GM19240 (cell line): ENCODE results near the gene BDH1.
"Not testable (repeated sequence)": the region's sequence is repeated elsewhere in the genome, so short reads cannot be mapped to it uniquely, and the experiment has no call there.

Experiments
- DNase-seq: peaks from one replicate; pipeline ENCODE4 v3.0.0; 2011; ENCODE audit warnings: low spot score; ENCODE audit not compliant: insufficient read length

BDH1 gene

GRCh38 chr3:197486861-197487260 is 68.9 kb downstream of the BDH1 start:
- DNase-seq, result no peak

GRCh38 chr3:197485143-197485542 is 70.6 kb downstream of the BDH1 start:
- no peak for DNase-seq

- DNase-seq, result no peak
Observed at GRCh38 chr3:197484204-197484901, 71.4 kb downstream of the BDH1 start.

GRCh38 chr3:197482001-197482400 is 73.8 kb downstream of the BDH1 start:
- DNase-seq, result no peak

GRCh38 chr3:197480320-197480719 is 75.4 kb downstream of the BDH1 start:
- no peak for DNase-seq

DNA sequence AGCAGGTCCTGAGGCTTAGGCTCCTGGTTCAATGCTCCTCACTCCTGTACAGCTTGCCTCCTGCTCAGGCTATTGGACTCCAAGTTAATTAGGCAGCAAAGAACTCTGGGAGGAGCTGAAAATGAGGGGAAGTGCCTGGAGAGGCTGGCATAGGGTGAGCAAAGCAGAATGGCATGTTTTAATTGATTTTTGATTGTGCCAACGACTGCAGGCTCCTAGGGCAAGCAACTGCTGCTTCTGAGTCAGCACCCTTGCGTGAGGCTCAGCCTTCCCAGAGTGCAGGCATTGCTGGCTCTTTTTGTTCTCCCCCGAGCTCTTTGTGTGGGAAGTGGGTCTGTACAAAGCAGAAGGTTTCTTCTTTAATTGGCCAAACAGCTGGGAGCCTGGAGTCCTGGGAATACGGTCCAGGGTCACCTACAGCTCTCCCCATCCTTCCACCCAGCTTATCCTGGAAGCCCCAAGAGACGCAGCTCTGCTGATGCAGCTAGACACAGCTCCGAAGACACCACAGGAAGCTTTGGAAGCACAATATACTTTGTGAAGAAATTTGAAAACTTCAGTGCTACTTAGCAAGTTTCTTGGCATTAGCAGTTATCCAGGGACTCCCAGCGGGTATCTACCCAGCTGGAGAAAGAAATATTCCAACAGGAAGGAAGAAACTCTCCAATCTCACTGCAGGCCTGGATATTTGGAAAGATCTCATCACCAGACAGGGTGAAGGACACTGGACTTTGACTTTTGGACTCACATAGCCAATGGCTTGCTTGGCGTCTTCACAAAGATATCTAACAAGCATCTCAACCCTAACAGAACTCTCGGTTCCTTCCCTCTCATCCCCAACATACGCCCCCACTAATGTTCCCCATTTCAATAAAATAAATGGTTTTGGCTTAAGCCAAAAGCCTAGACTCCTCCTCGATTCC is 76.8 kb downstream of the BDH1 start:
- DNase-seq, result no peak

DNA sequence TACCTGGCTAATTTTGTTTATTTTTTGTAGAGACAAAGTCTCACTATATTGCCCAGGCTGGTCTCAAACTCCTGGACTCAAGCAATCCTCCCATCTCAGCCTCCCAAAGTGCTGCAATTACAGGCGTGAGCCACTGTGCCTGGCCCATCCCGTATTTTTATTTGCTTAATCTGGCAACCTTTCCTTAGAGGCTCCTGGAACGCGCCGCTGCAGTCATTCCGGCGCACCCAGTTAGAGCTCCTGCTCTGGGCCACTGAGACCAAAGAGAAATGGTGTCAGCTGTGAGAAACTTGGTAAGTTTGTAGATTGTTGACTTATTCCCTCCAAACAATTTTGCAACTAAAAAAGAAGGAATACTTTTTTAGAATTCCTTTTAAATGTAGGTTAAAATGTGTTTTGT is 78.0 kb downstream of the BDH1 start:
- DNase-seq, result not testable (repeated sequence)

DNA sequence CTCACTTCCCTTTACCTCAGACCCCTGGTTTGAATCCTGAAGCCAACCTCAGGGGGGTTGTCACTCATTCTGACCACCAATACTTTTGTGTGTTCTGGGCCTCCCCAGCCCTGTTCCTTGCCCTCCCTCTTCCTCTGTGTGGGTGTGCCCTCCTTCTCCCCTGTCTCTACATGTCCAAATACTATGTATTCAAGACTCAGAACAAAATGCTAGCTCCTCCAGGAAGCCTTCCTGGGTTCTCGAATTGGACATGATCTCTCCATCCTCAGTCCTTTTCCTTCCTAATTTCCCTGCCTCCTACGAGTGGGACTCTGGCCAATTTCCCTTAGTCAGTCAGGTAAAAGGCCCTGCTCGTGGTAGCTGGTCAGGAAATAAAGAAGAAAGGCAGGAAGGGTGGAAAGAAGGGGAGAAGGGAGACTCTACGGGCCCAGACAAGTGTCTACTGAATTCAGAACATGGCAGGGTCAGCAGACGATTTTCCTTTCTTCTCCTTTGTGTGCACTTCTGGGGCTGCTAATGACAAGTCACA is 79.7 kb downstream of the BDH1 start:
- no peak for DNase-seq

- DNase-seq, result no peak
Observed at GRCh38 chr3:197475514-197475913, 80.3 kb downstream of the BDH1 start.

- no peak for DNase-seq
Observed at GRCh38 chr3:197472151-197472550, 83.6 kb downstream of the BDH1 start.

DNA sequence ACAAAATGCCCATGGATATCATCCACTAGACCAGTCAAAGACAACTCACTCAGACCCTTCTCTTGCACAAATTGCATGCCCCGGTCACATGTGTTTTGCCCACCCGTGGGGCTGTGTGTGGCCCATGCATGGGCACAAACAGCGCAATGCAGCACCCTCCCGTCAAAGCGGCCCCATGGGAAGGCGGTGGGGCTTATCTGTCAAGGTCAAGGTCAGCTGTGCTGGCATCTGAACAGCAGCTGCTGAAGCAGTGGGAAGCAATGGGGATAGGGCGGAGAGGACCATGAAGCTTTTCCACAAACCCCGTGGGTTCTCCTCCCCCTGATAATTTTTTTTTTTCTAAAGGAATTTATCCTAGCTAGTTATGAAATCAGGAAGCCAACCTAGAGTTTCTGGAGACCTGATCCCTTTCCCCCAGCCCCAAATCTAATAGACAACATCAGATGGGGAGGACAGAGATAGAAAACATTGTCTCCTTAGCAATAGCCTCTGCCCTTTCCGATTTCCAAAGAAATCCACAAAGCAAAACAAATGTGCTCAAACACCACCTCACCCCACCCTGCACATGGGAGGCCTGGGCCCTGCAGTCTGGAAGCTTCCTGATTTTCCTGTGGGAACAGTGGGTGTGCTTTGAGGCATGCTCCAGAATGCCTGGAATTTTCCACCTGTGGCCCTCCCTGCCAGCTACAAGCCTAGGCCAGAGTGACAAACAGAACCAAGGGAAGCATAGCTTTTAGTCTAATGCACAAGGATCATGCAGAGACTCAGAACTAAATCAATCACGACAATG is 84.4 kb downstream of the BDH1 start:
- DNase-seq, result no peak

- DNase-seq, result no peak
Observed at GRCh38 chr3:197468866-197469382, 86.8 kb downstream of the BDH1 start.

DNA sequence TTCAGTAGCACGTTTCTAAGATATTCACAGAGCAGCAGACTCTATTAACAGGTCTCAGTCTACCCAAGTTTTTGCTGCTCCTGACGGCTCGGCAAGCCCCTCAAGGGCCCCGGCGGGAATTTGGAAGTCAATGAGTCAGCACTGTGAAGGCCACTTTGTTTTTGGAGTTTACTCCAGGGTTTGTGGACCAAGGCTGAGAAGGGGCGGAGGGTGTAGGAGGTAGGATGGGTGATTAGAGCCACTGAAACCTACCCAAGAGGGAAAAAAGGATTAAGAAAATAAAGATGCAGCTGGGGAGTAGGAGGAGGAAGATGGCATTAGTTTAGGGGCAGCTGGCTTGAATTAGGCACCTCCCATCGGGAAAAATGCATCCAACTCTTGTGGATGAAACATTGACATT is 87.6 kb downstream of the BDH1 start:
- no peak for DNase-seq

DNA sequence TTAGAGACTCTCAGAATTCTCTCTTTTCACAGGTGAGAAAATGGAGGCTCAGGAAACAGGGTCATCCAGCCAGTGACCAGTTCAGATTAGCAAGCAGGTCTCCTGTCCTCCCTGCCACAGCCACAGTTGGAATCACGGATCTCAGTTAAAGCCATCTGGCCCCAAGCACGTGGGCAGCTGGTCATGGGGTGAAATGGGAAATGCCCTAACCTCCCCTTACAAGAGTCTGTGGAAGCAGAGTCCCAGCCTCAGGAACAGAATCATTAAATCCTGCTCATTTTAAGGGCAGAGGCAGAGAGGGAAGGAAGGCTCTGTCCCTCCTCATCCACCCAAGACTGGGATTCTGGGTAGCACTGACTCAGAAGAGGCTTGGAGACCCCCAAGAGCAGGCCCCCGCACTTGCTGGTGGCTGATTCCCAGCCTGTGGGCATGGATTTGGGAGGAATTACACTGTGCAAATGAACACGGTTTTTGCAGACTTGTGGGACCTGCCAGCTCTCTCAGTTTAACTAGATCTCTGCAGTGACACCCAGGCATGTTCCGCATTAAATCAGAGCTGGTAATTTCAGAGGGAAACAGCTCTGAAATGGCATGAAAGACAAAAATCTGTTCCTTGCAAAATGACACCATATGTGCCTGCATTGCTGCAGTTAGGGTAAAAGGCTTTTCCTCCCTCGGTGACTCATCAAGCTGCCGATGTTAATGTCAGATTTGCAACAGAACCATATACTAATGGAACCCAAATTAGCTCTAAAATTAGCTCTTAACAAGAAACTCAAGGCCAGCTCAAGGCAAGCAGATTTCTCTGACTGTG is 89.0 kb downstream of the BDH1 start:
- no peak for DNase-seq

DNA sequence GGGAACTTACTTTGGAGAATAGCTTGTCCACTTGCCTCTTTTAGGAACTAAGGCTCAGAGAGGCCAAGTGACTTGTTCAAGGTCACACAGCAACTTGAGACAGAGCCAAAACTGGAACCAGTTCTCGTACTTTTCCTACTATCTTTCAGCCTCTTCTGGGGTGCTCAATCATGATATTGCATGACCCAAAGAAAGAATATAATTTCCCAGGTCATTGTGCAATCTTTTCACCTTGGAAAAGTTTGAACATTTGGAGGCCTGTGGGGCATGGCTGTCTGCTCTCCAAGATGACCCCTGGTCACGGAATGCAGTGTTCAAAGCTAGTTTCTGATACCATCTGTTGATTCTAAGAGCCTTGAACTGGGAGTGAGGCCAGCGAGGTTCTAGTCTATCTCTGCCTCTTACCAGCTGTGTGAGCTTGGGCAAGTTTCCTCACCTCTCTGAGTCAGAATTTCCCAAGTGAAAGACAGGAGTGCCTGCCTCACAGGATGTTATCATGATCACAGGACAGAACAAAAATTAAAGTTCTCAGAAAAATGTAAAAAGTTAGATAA is 89.7 kb downstream of the BDH1 start:
- DNase-seq, result no peak

GRCh38 chr3:197465197-197465995 is 90.4 kb downstream of the BDH1 start:
- DNase-seq, result no peak

- DNase-seq, result no peak
Observed at GRCh38 chr3:197464794-197465193, 91.0 kb downstream of the BDH1 start.

- no peak for DNase-seq
Observed at GRCh38 chr3:197463279-197463678, 92.5 kb downstream of the BDH1 start.

DNA sequence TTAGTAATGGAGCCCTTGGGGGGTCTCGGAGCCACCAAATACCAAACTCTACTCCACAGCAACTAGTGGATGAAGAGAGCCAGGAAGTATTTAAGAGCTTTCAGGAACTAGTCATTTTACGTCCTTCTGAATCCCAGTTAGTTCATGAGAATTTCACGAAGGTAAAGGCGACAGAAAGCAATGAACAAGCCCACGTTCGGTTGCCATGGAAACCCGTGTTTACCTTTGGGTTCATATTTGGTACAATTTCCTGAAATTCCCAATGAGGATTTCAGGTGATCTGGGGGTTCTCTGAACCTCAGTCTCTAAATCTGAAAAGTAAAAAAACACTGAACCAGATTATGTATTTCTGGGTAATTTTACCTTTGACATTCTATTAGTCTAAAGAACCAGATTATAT is 93.0 kb downstream of the BDH1 start:
- no peak for DNase-seq
